ENCODE data around the gene KIAA1671.

GRCh38 chr22:25174888-25175411 lies 222.4 kb downstream of the KIAA1671 start:
- TF ChIP-seq CTCF (conservative IDR thresholded peaks at IDR 0.05; ENCODE audit: low read depth, low read length): no peak
- no peak for TF ChIP-seq EZH2 (IDR thresholded peaks at IDR 0.05; ENCODE audit: low read length, unreplicated experiment)
- no peak for TF ChIP-seq EZH2phosphoT487 (IDR thresholded peaks at IDR 0.05; ENCODE audit: borderline replicate concordance, low read length)
